ENCODE results near the gene RAD51AP1. TPM values are rescaled to one million over a fixed set of nuclear protein-coding genes. Genes with fewer than 3 reads are reported as not detected.

The RAD51AP1 gene
- total RNA-seq, 1 donor from 2014 or later: 31.0 TPM

DNA sequence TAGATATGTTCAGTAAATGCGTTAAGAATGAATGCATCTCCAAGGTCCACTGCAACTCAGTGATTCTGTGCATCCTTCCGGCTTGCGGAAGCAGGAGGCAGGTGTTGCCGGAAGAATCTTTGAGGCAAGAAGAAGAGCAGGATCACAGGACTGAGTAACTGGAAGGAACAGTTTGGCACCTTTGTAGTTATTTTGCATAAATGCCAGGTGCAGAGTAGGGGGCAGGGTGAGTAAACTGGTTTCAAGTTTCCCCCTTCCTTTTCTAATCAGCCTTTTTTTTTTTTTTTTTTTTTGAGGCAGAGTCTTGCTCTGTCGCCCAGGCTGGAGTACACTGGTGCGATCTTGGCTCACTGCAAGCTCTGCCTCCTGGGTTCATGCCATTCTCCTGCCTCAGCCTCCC, 45.6 kb downstream of the RAD51AP1 start:
- peaks cover 3% of the 10 kb centered on the region for H3K27me3 Mint-ChIP-seq (ENCODE audit: low read depth)
- H3K4me1 Mint-ChIP-seq (ENCODE audit: low read depth): no peaks in the 10 kb centered on the region
- no peaks in the 10 kb centered on the region for H3K36me3 Mint-ChIP-seq (ENCODE audit: low read depth)
- no peak for DNase-seq (ENCODE audit: low spot score)
- intact Hi-C loops (cut with micrococcal nuclease): no loop called here
- no peak overlapping the region for H3K27ac Mint-ChIP-seq
- no peaks in the 10 kb centered on the region for H3K9me3 Mint-ChIP-seq
- H3K4me3 Mint-ChIP-seq (ENCODE audit: low read depth): no peak overlapping the region

GRCh38 chr12:4584896-4585295, 46.2 kb downstream of the RAD51AP1 start:
- intact Hi-C loops (cut with micrococcal nuclease): no loop called here
- peaks cover 3% of the 10 kb centered on the region for H3K27me3 Mint-ChIP-seq (ENCODE audit: low read depth)
- no peaks in the 10 kb centered on the region for H3K36me3 Mint-ChIP-seq (ENCODE audit: low read depth)
- DNase-seq (ENCODE audit: low spot score): no peak
- H3K9me3 Mint-ChIP-seq: no peaks in the 10 kb centered on the region
- H3K27ac Mint-ChIP-seq: no peak overlapping the region
- H3K4me3 Mint-ChIP-seq (ENCODE audit: low read depth): no peak overlapping the region
- H3K4me1 Mint-ChIP-seq (ENCODE audit: low read depth): no peaks in the 10 kb centered on the region

- DNase-seq (ENCODE audit: low spot score): no peak
- Mint-ChIP-seq H3K27ac (no peak overlapping the region), H3K36me3 (ENCODE audit: low read depth) (no peaks in the 10 kb centered on the region), H3K4me3 (ENCODE audit: low read depth) (no peak overlapping the region), H3K4me1 (ENCODE audit: low read depth) (no peaks in the 10 kb centered on the region), H3K27me3 (ENCODE audit: low read depth) (peaks cover 4% of the 10 kb centered on the region), H3K9me3 (no peaks in the 10 kb centered on the region)
- intact Hi-C loops (cut with micrococcal nuclease): no loop called here
Measured at GRCh38 chr12:4586500-4586899, 47.8 kb downstream of the RAD51AP1 start.

DNA sequence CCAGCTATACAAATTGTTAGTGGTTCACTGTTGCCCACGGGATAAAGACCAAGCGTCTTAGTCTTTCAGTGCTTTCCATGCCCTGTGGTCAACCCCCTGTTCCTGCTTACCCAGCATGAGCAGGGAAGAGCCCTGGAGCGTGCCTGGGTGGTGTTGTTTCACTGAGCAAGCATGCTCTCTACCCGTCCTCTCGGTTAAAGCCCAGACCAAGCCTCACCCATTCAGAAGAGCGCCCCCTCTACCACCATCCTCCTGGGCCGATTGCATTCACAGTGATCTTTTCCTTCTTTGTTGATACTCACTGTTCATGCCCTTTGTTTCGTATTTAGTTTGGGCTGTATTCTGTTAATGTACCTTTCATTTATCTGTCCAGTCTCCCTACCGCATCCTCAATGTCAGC, 48.4 kb downstream of the RAD51AP1 start:
- H3K4me1 Mint-ChIP-seq (ENCODE audit: low read depth): no peaks in the 10 kb centered on the region
- no peak for DNase-seq (ENCODE audit: low spot score)
- no peak overlapping the region for H3K4me3 Mint-ChIP-seq (ENCODE audit: low read depth)
- peaks cover 4% of the 10 kb centered on the region for H3K27me3 Mint-ChIP-seq (ENCODE audit: low read depth)
- intact Hi-C loops (cut with micrococcal nuclease): no loop called here
- H3K36me3 Mint-ChIP-seq (ENCODE audit: low read depth): no peaks in the 10 kb centered on the region
- no peaks in the 10 kb centered on the region for H3K9me3 Mint-ChIP-seq
- H3K27ac Mint-ChIP-seq: no peak overlapping the region

DNA sequence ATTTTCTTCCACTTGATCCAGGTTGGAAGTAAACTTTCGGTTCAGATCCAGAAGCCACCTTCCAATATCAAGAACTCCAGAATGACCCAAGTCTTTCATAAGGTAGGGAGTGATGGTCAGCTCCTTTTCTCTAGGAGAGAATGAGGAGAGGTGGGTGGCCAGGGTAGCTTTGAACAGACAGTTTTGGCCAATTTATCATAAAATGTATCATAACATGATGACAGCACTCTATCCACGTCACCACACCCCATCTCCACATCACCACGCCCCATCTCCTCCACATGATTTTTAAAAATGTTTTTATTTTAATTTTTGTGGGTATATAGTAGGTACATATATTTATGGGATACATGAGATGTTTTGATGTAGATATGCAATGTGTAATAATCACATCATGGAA, 50.2 kb downstream of the RAD51AP1 start:
- Mint-ChIP-seq H3K9me3 (no peaks in the 10 kb centered on the region), H3K27me3 (ENCODE audit: low read depth) (peaks cover 7% of the 10 kb centered on the region), H3K27ac (no peak overlapping the region), H3K36me3 (ENCODE audit: low read depth) (no peaks in the 10 kb centered on the region), H3K4me1 (ENCODE audit: low read depth) (no peaks in the 10 kb centered on the region), H3K4me3 (ENCODE audit: low read depth) (no peak overlapping the region)
- DNase-seq (ENCODE audit: low spot score): no peak
- intact Hi-C loops (cut with micrococcal nuclease): no loop called here

- DNase-seq (ENCODE audit: low spot score): no peak
- intact Hi-C loops (cut with micrococcal nuclease): no loop called here
Measured at GRCh38 chr12:4589941-4590340, 51.3 kb downstream of the RAD51AP1 start.

GRCh38 chr12:4591180-4591687, 52.5 kb downstream of the RAD51AP1 start:
- Mint-ChIP-seq H3K4me1 (ENCODE audit: low read depth) (no peaks in the 10 kb centered on the region), H3K27ac (no peak overlapping the region), H3K9me3 (no peaks in the 10 kb centered on the region), H3K27me3 (ENCODE audit: low read depth) (peaks cover 11% of the 10 kb centered on the region), H3K36me3 (ENCODE audit: low read depth) (no peaks in the 10 kb centered on the region), H3K4me3 (ENCODE audit: low read depth) (no peak overlapping the region)
- no peak for DNase-seq (ENCODE audit: low spot score)
- intact Hi-C loops (cut with micrococcal nuclease): no loop called here

More at GRCh38 chr12:4589941-4590340, 51.3 kb downstream of the RAD51AP1 start:
- Mint-ChIP-seq H3K27ac (no peak overlapping the region), H3K4me3 (ENCODE audit: low read depth) (no peak overlapping the region), H3K36me3 (ENCODE audit: low read depth) (no peaks in the 10 kb centered on the region), H3K4me1 (ENCODE audit: low read depth) (no peaks in the 10 kb centered on the region), H3K27me3 (ENCODE audit: low read depth) (peaks cover 9% of the 10 kb centered on the region), H3K9me3 (no peaks in the 10 kb centered on the region)

- intact Hi-C loops (cut with micrococcal nuclease): no loop called here
- no peak for DNase-seq (ENCODE audit: low spot score)
- Mint-ChIP-seq H3K4me1 (ENCODE audit: low read depth) (no peaks in the 10 kb centered on the region), H3K27ac (no peak overlapping the region), H3K36me3 (ENCODE audit: low read depth) (no peaks in the 10 kb centered on the region), H3K9me3 (no peaks in the 10 kb centered on the region), H3K4me3 (ENCODE audit: low read depth) (no peak overlapping the region), H3K27me3 (ENCODE audit: low read depth) (peaks cover 13% of the 10 kb centered on the region)
Measured at GRCh38 chr12:4595881-4596280, 57.2 kb downstream of the RAD51AP1 start.

DNA sequence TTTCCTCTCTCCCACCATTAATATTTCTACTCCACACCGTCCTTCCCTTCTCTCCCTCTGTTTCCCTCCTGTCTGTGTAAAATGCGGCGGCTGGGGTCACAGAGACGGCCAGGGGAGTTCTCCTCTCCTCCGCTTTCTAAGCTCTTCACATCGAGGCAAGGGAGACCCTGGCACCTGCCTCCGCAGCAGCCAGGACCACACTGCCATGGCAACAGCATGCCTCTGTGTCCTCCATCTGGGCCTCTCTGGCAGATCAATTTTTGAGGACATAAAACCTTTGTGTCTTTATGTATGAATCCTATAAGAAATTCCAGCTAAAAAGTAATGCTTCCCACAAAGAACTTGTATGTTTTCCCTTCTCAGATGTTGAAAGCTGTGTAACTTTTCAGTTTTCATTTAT, 64.7 kb downstream of the RAD51AP1 start:
- no peak overlapping the region for H3K4me3 Mint-ChIP-seq (ENCODE audit: low read depth)
- intact Hi-C loops (cut with micrococcal nuclease): loop anchor here (10.0 kb wide), 1 partner anchor 151 kb away; no protein-coding TSS in a partner anchor
- H3K27ac Mint-ChIP-seq: no peak overlapping the region

DNA sequence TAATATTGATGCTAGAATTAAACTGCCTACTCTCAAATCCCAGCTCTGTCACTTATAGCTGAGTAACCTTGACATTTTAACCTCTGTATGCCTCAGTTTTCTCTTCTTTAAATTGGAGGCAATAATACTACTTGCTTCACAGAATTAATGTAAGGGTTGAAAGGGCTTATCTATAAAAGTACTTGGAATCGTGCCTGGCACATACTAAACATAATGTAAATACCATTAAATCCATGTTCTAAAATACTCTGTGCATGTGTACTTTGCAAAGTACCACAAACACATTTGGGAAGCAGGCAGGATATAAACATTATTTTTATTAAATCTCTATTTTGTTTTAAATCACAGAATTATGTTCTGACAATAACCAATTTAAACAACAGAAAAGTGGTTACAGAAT, 65.3 kb downstream of the RAD51AP1 start:
- no peaks in the 10 kb centered on the region for H3K9me3 Mint-ChIP-seq

More for the DNA sequence above, 64.7 kb downstream of the RAD51AP1 start:
- peaks cover 12% of the 10 kb centered on the region for H3K4me1 Mint-ChIP-seq (ENCODE audit: low read depth)
- no peaks in the 10 kb centered on the region for H3K36me3 Mint-ChIP-seq (ENCODE audit: low read depth)
- no peak for DNase-seq (ENCODE audit: low spot score)
- H3K9me3 Mint-ChIP-seq: no peaks in the 10 kb centered on the region
- H3K27me3 Mint-ChIP-seq (ENCODE audit: low read depth): peaks cover 20% of the 10 kb centered on the region

DNA sequence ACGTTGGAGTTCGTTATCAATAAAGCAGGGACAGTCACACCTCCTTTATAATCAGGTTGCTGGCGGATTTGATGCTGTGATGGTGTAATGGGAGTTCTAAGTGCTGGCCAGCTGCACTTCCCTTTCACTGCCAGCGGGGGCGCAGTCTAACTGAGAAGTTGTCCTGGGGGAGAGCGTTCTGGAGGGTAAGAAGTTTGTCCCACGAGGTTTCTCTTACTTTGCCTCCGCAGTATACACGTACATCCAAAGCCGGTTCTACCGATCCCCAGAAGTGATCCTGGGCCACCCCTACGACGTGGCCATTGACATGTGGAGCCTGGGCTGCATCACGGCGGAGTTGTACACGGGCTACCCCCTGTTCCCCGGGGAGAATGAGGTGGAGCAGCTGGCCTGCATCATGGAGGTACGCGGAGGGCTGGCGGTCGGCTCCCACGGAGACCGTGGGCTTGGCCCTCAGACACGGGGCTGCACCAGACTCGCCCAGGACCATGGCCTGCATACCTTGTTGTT, 66.0 kb downstream of the RAD51AP1 start:
- H3K9me3 Mint-ChIP-seq: no peaks in the 10 kb centered on the region
- peak; percentile 70 for DNase-seq (ENCODE audit: low spot score)
- H3K36me3 Mint-ChIP-seq (ENCODE audit: low read depth): peaks cover 2% of the 10 kb centered on the region
- intact Hi-C loops (cut with micrococcal nuclease): loop anchor here (1.0 to 10.0 kb wide), 2 partner anchors 45 to 150 kb away; partner anchors contain the start of genes AKAP3 and NDUFA9
- peaks cover 20% of the 10 kb centered on the region for H3K27me3 Mint-ChIP-seq (ENCODE audit: low read depth)
- H3K4me1 Mint-ChIP-seq (ENCODE audit: low read depth): peaks cover 12% of the 10 kb centered on the region
- peak overlapping the region; percentile 85 for H3K27ac Mint-ChIP-seq
- H3K4me3 Mint-ChIP-seq (ENCODE audit: low read depth): peak overlapping the region; percentile 93

More for the DNA sequence above, 65.3 kb downstream of the RAD51AP1 start:
- no peaks in the 10 kb centered on the region for H3K36me3 Mint-ChIP-seq (ENCODE audit: low read depth)
- peaks cover 20% of the 10 kb centered on the region for H3K27me3 Mint-ChIP-seq (ENCODE audit: low read depth)
- DNase-seq (ENCODE audit: low spot score): no peak
- no peak overlapping the region for H3K27ac Mint-ChIP-seq
- no peak overlapping the region for H3K4me3 Mint-ChIP-seq (ENCODE audit: low read depth)
- intact Hi-C loops (cut with micrococcal nuclease): loop anchor here (1.0 to 10.0 kb wide), 2 partner anchors 45 to 151 kb away; partner anchors contain the start of genes AKAP3 and NDUFA9
- H3K4me1 Mint-ChIP-seq (ENCODE audit: low read depth): peaks cover 12% of the 10 kb centered on the region

DNA sequence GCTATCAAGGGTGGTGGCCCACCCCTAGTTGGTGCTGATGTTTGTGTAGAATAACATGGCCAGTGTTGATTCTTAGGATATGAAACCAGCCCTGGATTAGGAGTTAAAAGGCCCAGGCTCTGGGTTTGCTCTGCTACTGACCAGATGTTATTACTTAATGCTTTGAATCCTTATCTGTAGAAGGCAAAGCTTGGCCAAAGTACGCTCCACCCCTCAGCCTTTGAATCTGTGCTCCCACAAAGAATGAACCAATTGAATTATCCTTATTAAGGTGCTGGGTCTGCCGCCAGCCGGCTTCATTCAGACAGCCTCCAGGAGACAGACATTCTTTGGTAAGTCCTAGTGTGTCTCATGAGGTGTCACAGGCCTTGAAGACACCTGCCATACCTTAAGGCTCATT, 68.4 kb downstream of the RAD51AP1 start:
- peaks cover 10% of the 10 kb centered on the region for H3K36me3 Mint-ChIP-seq (ENCODE audit: low read depth)
- intact Hi-C loops (cut with micrococcal nuclease): loop anchor here (10.0 kb wide), 1 partner anchor 148 kb away; no protein-coding TSS in a partner anchor

DNA sequence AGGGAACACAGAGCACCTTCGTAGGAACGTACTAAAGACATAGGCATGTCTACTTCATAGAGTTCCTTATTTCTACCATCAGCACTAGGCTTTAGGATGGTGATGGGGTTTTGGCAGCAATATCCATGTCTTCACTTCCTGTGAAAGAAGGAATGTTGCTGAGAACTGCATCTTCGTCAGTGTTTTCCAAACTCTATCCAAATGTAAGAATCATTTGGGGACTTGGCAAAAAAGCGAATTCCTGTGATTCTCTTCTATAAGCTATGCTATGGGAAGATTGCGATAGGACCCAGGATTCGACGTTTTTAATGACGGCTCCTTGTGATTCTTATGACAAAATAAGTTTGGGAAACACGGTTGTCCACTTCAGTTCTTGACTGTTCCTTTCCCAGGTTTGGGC, 70.4 kb downstream of the RAD51AP1 start:
- H3K4me1 Mint-ChIP-seq (ENCODE audit: low read depth): peaks cover 12% of the 10 kb centered on the region
- H3K27me3 Mint-ChIP-seq (ENCODE audit: low read depth): no peaks in the 10 kb centered on the region
- no peak overlapping the region for H3K4me3 Mint-ChIP-seq (ENCODE audit: low read depth)
- intact Hi-C loops (cut with micrococcal nuclease): loop anchor here (10.0 kb wide), 1 partner anchor 146 kb away; no protein-coding TSS in a partner anchor
- peaks cover 23% of the 10 kb centered on the region for H3K36me3 Mint-ChIP-seq (ENCODE audit: low read depth)
- H3K9me3 Mint-ChIP-seq: no peaks in the 10 kb centered on the region
- no peak overlapping the region for H3K27ac Mint-ChIP-seq
- DNase-seq (ENCODE audit: low spot score): no peak

More for the DNA sequence above, 68.4 kb downstream of the RAD51AP1 start:
- Mint-ChIP-seq H3K4me3 (ENCODE audit: low read depth) (peak overlapping the region; percentile 35), H3K27ac (no peak overlapping the region), H3K4me1 (ENCODE audit: low read depth) (peaks cover 12% of the 10 kb centered on the region), H3K27me3 (ENCODE audit: low read depth) (peaks cover 14% of the 10 kb centered on the region), H3K9me3 (no peaks in the 10 kb centered on the region)
- no peak for DNase-seq (ENCODE audit: low spot score)

All from activated T-helper 2 cell treated with anti-CD3 and anti-CD28 coated beads, Interferon-gamma antibody, Interleukin-2, Interleukin-4, amounts not matched to agents 10 μg/mL and 5 μg/mL and 100 μg/mL, durations not matched to agents 14 hours and 24 hours and 36 hours (primary cell).